ENCODE measurements around the gene COTL1.

- no peak for TF ChIP-seq POLR2A (IDR thresholded peaks at IDR 0.05)
- TF ChIP-seq, protein P1, sequence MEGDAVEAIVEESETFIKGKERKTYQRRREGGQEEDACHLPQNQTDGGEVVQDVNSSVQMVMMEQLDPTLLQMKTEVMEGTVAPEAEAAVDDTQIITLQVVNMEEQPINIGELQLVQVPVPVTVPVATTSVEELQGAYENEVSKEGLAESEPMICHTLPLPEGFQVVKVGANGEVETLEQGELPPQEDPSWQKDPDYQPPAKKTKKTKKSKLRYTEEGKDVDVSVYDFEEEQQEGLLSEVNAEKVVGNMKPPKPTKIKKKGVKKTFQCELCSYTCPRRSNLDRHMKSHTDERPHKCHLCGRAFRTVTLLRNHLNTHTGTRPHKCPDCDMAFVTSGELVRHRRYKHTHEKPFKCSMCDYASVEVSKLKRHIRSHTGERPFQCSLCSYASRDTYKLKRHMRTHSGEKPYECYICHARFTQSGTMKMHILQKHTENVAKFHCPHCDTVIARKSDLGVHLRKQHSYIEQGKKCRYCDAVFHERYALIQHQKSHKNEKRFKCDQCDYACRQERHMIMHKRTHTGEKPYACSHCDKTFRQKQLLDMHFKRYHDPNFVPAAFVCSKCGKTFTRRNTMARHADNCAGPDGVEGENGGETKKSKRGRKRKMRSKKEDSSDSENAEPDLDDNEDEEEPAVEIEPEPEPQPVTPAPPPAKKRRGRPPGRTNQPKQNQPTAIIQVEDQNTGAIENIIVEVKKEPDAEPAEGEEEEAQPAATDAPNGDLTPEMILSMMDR (IDR thresholded peaks at IDR 0.05): no peak
Measured at GRCh38 chr16:84545114-84545737, 72.7 kb downstream of the COTL1 start.
